Activated CD4-positive, CD25-positive, alpha-beta regulatory T cell treated with anti-CD3 and anti-CD28 coated beads, Interleukin-2, amount 50 U/mL, for 24 hours (primary cell): ENCODE data around the gene ITPR1.
"Not testable (repeated sequence)": the region's sequence is repeated elsewhere in the genome, so short reads cannot be mapped to it uniquely, and the experiment has no call there.

Experiments
- ATAC-seq, 2 donors: fragments of 150-1000 bp; cut with Tn5 transposase; one replicate each; pipeline ENCODE4 v1.10.0; 2021; ENCODE audit warnings: mild to moderate bottlenecking in 1 of 2, moderate library complexity in 1 of 2

ITPR1 gene

DNA sequence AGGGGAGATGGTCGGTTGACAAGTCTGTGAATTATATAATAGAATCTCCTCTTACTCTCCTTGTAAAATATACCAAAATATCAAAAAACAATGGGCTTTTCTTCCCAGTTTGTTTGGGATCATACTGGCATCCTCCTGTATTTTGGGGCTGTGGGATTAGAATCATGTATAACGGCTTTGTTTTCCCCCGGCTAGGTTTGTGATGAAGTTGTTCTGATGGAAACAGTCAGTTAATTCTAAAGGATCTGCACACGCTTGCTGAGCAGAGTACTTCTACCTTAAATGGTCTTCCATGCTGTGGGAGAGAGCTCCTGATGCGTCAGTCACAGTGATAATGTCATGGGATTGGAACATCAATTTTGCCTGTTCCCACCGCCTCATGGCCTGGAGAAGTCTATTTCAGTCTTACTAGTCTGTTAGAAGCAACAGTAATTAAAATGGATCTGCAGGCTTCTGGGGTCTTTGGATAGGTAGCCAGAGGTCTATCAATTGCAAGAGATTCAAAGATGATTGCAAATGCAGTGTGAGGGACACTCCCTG lies 81.3 kb downstream of the ITPR1 start:
- no peak for ATAC-seq

DNA sequence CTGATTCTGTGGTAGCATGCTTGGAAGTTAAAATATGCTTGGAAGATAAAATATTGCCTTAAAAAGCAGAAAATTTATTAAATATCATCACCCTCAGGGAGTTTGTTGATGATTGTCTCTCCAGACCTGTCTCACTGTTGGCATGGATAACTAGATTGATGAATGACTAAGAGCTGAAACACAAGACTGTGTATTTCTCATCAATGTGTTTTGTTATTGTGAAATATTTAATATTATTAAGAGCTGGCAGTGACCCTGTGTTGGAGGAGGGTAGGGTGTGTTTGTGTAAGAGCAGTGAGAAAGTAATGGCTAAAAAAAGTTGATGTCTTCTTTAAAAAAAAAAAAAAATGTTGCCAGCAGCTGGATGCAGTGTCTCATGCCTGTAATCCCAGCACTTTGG lies 82.2 kb downstream of the ITPR1 start:
- ATAC-seq = no peak

DNA sequence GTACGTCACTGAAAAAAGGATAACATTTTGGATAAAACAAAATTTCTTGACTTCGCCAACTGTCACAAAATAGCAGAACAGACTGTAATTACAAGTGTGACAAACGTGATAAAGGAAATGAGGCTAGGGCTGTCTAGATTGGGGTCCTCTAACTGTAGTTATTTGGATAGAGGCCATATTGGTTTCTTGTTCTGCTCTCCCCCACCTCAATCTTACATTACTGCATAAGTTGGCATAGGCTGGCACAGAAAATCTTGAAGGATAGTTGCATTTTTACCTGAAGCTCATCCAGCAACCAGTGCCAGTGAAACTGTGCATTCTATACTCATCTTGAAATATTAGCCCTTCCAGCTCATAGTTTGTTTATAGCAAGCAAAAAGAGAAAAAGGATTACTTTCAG lies 84.6 kb downstream of the ITPR1 start:
- ATAC-seq = no peak

DNA sequence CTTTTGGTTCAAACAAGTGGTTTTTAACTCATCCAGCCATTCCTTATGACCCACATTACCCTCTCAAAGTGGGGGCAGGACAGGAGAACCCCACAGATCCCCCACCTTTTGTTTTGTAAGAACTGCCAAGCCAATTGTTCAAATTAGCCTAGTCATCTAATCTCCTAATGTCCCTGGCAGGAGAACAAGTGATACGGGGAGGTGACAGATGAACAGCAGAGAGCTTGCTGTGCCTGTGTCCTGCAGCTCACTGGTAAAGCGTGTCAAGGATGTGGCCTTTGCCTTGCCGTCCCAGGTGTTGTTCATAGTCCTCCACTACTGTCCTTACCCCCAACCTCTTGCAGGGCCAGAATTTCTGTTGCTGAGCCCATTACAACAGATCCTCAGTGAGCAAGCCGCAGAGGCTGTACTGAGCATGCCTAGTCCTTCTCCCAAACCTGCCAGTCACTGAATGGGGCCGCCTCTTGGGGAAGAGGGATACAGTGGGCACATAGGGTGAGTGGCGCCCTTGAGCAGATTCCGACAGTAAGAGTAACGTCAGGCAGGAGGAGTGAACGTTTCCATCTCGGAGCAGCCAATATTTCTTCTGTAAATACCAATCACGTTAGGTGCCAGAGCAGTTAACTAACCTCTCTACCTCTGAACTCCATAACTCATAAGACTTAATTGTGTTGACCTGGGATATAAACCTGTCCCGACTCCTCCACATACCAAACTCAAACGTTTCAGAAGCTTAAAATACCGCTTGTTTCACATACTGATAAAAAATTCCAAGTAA lies 87.4 kb downstream of the ITPR1 start:
- ATAC-seq = no peak

DNA sequence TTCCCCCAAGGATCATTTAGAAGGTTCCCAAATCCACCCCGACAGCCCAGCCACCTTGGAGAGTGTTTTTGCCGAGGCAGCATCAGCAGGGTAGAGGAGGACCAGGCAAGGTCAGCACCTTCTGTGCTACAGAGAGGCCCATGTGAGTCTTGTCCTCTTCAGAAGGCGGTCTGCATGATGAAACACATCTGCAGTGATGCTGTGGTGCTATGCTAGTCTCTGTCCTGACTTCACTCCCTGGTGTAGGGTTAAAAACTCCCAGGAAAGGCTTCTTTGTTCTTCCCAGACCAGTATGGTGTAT lies 87.9 kb downstream of the ITPR1 start:
- no peak for ATAC-seq

DNA sequence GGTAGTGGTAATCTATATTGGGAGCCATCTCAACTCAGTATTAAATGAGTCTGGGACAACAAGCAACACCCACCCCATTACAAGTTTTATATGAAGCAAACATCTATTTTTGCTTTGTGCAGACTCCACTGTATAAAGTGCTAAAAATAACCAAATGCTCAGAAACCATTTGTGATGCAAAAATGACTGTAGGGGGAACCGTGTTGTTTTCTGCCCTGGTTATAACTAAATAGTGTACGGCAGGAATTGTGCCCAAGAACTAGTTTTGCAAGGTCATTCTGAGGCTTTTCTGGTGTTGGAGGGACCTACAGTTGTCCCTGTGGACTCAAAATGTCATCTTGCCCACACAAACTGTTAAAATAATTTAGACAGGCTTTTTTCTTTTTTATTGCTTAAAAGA lies 88.3 kb downstream of the ITPR1 start:
- ATAC-seq = no peak

DNA sequence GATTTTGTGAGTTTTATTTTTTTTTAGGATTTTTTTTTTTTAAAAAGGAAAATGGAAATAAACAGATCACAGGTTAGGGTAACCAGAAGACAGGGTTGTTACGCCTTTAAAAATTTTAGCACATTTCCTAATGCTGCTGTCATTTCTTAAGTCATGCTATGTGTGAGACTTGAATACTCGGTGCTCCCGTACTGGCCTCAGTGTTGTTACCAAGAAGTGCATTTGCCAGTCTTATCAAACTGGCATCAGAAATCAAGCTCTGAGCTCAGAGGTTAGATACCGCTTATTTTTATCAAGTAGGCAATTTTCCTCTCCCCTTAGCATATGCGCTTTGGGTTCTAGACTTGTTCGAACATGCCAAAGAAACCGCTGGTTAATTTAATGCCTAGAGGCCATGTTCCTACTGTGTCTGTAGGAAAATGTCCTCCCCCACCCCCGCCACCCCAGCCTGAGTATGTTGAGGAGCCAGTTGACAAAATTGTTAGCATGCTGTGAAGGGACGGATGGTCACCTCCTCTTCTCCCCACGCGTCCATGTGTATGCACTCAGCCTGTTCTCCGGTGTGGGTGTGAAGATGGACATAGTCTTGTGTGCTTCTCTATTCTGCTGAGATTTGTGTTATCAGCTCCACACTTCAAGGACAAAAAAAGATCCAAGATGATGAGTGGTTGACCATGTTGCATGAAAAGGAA lies 88.9 kb downstream of the ITPR1 start:
- ATAC-seq = no peak

DNA sequence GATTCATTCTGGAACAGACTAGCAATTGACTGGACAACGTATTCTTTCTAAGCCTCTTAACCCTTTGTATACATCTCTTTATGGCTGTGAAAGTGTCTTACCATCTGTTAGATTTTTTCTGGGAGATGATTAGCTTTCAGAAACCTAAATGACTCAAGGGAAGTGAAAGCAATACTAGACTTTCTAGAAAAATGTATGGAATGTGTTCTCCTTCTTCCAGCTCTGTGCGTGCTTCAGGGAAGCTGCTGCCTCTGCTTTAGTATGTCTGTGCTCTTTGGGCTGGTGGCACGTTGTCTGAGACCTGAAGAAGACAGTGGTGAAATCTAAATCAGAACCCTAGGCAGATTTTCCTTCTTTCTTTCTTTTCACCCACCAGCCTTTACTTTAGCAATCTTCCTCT lies 89.5 kb downstream of the ITPR1 start:
- ATAC-seq = no peak

DNA sequence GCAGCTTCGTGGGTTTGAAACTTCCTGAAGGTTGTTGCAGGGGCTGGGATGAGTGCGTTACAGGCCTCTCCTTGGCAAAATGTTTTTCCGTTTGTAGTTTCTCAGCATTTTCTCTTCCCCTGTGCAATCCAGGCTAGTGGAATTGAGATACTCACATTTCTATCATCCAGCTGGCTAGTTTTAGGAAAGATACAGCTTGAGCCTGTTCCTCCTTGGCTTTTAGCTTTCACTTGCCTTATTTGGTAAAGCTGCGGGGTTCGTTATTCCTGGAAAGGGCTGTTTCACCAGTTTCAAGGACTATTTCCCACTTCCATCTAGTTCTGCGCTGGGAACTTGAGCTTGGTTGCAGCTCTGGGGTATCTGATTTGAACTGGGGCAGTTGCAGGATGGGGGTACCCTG lies 90.3 kb downstream of the ITPR1 start:
- ATAC-seq = no peak

DNA sequence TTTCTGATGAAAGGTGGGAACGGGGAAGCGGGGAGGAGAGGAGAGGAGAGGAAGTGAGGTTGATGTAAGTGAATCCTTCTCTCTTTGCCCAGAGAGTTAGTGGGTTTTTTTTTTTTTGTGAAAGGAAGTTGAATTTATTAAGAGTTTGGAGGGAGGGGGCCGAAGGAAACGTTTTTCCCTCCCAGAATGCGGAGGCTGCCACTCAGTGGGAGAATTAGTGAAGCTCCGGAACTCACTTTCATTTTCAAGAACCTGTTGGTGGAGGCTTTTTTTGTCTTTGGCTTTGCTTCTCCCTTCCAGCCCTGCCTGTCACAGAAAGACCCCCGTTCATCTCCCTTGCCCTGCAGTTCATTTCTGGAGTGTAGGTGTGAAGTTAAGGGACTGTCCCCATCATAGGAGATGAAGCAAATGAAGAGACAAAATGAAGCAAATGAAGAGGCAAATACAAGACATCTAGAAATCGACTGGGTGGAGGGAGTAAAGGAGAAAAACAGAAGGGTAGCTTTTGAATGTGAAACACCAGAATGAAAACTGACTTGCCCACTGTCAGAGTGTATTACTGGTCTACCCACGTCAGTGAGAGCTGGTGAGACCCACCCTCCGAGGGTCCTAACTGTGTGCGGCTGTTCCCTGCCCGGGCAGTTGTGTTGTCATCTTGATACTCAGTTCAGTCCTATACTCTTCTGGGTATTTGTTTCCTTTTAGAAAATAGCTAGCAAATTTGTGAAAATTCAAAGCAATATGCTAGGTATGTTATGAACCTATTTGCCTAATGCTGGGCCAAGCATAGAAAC lies 91.5 kb downstream of the ITPR1 start:
- ATAC-seq = peak; percentile 65 to 70

DNA sequence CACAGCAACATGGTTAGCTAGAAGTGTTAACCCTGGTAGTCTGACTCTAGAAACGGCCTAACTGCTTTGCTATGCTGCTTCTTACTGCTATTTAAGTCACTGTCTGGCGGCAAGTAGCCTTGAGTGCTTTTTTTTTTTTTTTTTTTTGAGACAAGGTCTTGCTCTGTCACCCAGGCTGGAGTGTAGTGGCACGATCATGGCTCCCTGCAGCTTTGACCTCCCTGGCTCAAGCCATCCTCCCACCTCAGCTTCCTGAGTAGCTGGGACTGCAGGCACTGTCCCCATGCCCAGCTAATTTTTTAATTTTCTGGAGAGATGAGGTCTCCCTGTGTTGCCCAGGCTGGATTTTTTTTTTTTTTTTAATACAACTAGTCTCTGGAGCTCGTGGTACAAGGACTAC lies 93.2 kb downstream of the ITPR1 start:
- no peak for ATAC-seq

DNA sequence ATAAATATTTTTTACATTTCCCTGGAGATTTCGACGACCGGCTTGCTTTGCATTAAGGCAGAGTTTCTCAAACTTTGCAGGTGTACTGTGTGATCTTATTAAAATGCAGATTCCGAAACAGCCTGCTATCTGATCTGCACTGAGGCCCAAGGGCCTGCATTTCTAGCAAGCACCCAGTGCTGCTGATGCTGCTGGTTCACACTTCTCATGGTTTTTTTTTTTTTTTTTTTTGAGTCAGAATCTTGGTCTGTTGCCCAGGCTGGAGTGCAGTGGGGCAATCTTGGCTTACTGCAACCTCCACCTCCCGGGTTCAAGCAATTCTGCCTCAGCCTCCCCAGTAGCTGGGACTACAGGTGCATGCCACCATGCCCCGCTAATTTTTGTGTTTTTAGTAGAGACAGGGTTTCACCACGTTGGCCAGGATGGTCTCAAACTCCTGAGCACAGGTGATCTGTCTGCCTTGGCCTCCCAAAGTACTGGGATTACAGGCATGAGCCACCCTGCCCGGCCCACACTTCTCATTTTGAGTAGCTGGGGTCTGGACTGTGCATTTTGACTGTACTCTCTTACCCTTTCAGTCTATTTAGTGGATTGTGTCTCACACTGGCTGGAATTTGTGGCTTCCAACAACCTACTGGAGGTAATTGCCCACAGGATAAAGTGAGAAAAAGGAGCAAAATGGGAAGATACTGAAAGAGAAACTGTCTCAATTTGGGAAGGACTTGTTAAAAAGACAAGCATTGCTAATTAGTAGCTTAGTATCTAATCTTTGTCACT lies 94.1 kb downstream of the ITPR1 start:
- ATAC-seq = no peak

DNA sequence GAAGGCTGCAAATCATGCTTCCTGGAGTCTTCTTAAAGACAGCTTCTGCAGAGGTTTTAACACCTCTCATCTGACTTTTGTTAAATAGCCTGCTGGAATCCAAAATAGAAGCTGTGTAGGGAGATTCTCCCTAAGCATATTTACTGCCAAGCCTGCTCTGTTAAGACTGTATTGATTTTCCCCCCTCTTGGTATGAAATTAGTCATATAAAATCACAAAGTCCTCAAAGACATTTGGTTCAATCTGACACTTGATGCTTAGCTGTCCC lies 94.6 kb downstream of the ITPR1 start:
- no peak for ATAC-seq

DNA sequence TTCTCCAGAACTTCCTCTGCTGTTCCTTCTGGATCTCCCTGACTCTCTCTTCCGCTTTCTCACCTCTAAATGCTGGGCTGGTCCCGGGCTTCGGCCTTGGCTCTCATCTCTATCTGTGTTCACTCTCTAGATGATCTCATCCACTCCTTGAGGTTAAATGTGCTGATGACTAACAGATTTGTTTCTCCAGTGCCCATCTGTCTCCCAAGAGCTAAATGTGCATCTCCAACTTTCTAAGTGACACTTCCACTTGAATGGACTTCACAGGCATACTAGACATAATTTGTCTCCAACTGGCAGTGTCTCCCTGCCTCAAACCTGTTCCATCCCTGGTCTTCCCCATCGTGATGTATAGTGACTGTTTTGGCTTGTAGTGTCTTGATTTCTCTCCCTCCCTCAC lies 95.3 kb downstream of the ITPR1 start:
- peak in 1 of 2 donors; percentile 44 for ATAC-seq

DNA sequence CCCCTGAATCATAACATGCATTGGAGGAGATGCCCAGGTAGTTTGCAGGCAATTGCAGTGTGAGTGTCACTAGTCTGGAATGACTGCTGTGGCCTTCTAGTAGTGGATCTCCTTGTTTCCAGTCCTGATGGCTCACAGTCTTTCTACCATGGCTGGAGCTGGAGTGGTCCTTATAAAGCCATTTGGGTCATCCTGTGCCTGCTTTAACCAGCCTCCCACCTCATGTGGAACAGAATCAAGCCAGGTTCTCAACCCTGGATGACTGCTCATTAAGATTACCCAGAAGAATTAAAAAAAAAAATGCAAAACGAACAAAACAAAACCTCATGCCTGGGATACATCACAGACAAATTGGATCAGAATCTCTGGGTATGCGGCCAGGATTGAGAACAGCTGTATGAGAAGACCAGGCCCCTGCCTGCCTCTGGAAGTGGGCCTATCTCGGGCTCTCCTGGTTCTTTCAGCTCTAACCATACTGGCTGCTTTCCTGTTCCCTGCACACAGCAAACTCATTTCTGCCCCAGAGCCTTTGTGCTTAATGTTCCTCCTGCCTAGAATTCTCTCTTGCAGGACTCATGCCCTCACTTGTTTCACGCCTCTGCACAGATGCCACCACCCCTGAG lies 96.4 kb downstream of the ITPR1 start:
- ATAC-seq = no peak

DNA sequence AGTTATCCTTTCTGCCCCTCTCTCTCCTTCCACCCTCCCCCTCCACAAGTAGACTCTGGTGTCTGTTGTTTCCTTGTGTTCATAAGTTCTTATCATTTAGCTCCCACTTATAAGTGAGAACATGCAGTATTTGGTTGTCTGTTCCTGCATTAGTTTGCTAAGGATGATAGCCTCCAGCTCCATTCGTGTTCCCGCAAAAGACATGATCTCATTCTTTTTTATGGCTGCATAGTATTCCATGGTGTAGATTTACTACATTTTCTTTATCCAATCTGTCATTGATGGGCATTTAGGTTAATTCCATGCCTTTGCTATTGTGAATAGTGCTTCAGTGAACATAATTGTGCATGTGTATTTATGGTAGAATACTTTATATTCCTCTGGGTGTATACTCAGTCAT lies 97.7 kb downstream of the ITPR1 start:
- ATAC-seq = not testable (repeated sequence)

DNA sequence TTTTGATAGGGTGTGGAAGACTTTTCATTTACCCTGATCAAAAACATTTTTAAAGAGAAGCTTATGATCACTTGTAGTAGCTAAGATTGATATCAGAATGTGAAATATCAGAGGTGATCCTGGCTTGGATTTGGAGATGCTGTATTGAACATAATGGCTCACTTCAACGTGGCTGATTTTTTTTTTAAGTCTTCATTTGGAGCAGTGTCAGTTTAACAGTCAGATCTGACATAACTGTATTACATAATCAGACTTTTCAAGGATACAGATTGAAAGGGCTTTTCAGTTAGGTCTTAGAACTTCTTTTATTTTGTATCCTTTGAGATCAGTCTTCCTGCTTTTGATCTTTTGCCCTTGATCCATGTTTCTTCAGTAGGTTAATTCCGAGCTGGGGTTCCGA lies 98.5 kb downstream of the ITPR1 start:
- no peak for ATAC-seq

DNA sequence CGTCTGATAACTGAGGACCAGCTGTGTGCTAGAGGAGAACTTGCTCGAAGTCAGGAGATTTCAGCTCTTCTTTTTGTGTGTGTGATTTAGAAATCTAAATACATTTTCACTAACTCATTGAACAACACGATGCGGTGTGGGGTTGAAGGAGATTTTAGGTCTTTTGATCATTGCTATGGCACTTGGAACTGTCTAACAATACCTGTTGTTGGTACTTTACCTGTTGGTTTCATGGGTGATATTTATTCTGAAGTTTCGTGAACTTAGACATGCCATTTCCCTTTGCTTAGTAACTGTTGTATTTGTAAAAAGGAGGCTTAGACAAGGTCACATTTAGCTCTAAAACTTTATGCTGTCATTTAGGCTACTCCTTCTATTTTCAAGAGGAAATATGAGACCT lies 99.9 kb downstream of the ITPR1 start:
- no peak for ATAC-seq

DNA sequence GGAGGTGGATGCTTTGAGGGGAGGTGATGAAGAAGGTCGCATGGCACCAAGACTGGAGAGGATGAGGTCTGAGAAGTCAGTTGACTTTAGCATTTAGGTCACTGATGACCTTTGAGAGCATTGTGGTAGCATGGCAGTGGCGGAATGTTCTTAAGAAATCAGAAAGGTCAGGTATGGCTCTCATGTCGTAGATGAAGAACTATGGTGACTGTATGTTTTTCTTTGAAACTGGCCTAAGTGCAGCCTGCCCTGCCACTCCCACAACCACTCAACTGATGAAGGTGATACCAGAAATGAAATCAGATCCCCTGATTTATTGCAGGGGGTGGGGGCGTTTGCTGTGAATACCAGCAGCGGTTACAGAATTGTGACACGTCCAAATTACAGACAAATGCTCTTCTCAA lies 102.6 kb downstream of the ITPR1 start:
- ATAC-seq = no peak

DNA sequence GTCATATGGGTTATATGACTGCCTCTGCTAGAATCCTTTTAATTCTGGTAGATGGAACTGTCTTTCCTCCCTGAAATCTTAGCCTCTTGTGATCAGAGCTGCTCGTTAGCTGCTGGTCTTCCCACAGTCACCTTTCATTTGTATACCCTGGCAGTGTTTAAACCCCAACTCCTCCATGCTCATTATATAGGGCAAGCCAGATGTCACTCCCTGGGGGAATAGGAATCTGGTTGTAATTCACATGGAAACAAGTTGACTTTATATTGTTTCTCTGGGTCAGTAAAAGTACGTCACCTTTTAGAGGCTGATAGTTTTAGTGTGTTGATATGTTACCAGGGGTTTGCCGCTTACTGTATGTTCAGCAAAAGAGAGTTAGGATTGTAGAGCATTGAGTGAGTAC lies 103.5 kb downstream of the ITPR1 start:
- ATAC-seq = no peak

DNA sequence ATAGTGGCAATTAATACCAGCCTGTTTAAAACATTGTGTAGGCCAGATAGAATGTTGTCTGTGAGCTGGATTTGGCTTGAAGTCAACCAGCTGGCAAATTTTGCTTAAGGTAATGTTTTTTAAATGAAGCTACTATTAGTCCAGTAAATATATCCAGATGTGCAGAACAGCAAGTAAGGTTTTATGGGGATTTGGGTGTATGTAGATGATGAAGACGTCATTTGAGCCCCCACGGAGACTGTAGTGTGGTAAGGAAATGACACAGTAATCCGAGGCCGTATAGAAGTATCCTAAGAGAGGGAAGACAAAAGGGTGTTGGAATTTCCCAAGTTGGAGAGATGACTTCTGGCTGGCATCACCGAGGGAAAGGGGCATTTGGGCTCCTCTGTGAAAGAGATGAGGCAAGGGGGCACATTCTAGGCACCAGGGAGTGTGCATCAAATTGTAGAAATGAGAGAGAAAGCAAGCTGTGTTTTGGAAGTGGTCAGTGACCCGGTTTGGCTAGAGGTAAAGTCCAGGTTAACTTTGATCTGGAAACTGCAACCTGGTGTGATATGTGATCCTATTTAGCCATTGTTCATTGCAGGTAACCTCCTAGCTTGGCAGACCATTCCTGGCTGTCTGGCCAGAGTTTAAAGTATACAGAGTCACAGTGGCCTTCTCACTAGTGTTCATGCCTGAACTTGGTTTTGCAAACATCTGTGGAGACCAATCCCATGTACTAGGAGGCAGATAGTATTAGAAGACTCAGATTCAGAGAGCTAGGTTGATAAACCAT lies 104.2 kb downstream of the ITPR1 start:
- no peak for ATAC-seq

DNA sequence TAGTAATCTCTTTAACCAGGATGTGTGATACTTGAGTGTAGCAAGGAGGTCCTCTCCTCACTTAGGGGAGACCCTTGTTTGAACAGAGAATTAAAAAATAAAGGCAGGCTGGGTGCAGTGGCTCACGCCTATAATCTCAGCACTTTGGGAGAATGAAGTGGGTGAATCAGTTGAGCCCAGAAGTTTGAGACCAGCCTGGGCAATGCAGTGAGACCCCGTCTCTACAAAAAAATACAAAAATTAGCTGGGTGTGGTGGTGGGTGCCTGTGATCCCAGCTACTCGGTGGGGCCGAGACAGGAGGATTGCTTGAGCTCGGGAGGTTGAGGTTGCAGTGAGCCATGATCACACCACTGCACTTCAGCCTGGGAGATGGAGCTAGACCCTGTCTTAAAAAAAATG lies 105.1 kb downstream of the ITPR1 start:
- not testable (repeated sequence) for ATAC-seq
